ENCODE measurements around the gene CST9L.

DNA sequence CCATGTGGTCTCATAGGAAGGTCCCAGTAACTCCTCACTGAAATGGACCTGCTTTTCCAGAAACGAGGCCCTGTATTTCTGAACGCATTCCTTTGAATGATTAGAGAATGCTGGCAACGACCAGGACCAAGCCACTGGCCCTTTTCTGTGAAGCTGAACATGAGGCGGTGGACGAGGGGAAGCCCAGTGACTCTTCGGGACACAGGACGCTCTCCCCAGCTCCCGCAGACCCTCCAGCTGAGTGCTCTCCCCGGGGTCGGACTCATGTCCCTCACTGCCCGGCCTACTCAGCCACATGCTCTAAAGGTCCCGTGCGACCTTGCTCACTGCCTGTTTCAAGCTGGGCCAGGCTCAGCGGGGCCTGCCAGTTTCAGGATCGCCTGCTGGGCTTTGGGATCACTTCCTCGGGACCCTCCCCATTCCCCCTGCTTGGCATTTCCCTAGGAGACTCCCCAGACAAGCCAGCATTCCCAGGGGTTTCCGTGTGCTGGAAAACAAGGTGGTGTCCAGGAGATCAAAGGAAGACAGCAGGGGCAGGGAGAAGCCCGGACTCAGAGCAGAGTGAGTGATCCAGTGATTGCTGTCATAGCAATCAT is 40.1 kb upstream of the CST9L start:
- no peak for TF ChIP-seq TAF1 (IDR thresholded peaks at IDR 0.05; ENCODE audit: borderline replicate concordance, low read depth, low read length)
- TF ChIP-seq POLR2AphosphoS5 (IDR thresholded peaks at IDR 0.05; ENCODE audit: low read depth, low read length): no peak
- TF ChIP-seq POLR2A (IDR thresholded peaks at IDR 0.05; ENCODE audit: low read depth, low read length): no peak

Data from GM12892 (cell line).